ENCODE results near the gene YOD1. TPM values are rescaled to one million over a fixed set of nuclear protein-coding genes. Genes with fewer than 3 reads are reported as not detected.

YOD1 gene
- total RNA-seq, 1 experiment from 2014 or later: 19.2 TPM

GRCh38 chr1:207088161-207088560, 37.2 kb upstream of the YOD1 start:
- POLR2A ChIA-PET: interaction anchor here (1.0 to 1.1 kb wide), 2 partner anchors 35 to 222 kb away, joined by 3 to 5 read pairs; partner anchors contain the start of gene PFKFB2
- DNase-seq (ENCODE audit: unreplicated experiment): no peak
- intact Hi-C loops (cut with micrococcal nuclease): loop anchor here (10.0 kb wide), 2 partner anchors 177 to 587 kb away; no protein-coding TSS in a partner anchor
- BruUV-seq (replicated peaks): no TSS peak
- no peak overlapping the region for H3K27ac Mint-ChIP-seq (ENCODE audit: low read depth, unreplicated experiment)
- CTCF ChIA-PET: interaction anchor here (0.7 to 12.6 kb wide), 6 partner anchors 12 to 611 kb away, joined by 3 to 221 read pairs (median 4); no protein-coding TSS in a partner anchor
- TF ChIP-seq CTCF (IDR thresholded peaks at IDR 0.05; ENCODE audit: unreplicated experiment): no peak
- no peaks in the 10 kb centered on the region for H3K36me3 Mint-ChIP-seq (ENCODE audit: insufficient read depth, unreplicated experiment)
- H3K4me1 Mint-ChIP-seq (ENCODE audit: insufficient read depth, unreplicated experiment): peaks cover 6% of the 10 kb centered on the region
- H3K27me3 Mint-ChIP-seq (ENCODE audit: insufficient read depth, unreplicated experiment): peaks cover 9% of the 10 kb centered on the region
- H3K9me3 Mint-ChIP-seq (ENCODE audit: unreplicated experiment): no peaks in the 10 kb centered on the region
- no peak overlapping the region for H3K4me3 Mint-ChIP-seq (ENCODE audit: unreplicated experiment)

- Mint-ChIP-seq H3K4me3 (ENCODE audit: unreplicated experiment) (no peak overlapping the region), H3K4me1 (ENCODE audit: insufficient read depth, unreplicated experiment) (peaks cover 6% of the 10 kb centered on the region), H3K36me3 (ENCODE audit: insufficient read depth, unreplicated experiment) (no peaks in the 10 kb centered on the region), H3K27me3 (ENCODE audit: insufficient read depth, unreplicated experiment) (peaks cover 21% of the 10 kb centered on the region), H3K9me3 (ENCODE audit: unreplicated experiment) (no peaks in the 10 kb centered on the region), H3K27ac (ENCODE audit: low read depth, unreplicated experiment) (no peak overlapping the region)
- POLR2A ChIA-PET: interaction anchor here (0.7 to 4.6 kb wide), 3 partner anchors 237 to 320 kb away, joined by 3 to 22 read pairs (median 3); partner anchors contain the start of gene CD55
- no TSS peak for BruUV-seq (replicated peaks)
- intact Hi-C loops (cut with micrococcal nuclease): loop anchor here (10.0 kb wide), 2 partner anchors 179 to 589 kb away; no protein-coding TSS in a partner anchor
- DNase-seq (ENCODE audit: unreplicated experiment): no peak
- TF ChIP-seq CTCF (IDR thresholded peaks at IDR 0.05; ENCODE audit: unreplicated experiment): no peak
- CTCF ChIA-PET: interaction anchor here (0.6 to 12.6 kb wide), 13 partner anchors 8 to 612 kb away, joined by 3 to 221 read pairs (median 4); partner anchors contain the start of gene C4BPA
These were observed 34.9 kb upstream of the YOD1 start for GRCh38 chr1:207085887-207086286.

- Mint-ChIP-seq H3K27ac (ENCODE audit: low read depth, unreplicated experiment) (no peak overlapping the region), H3K9me3 (ENCODE audit: unreplicated experiment) (no peaks in the 10 kb centered on the region), H3K4me3 (ENCODE audit: unreplicated experiment) (no peak overlapping the region), H3K27me3 (ENCODE audit: insufficient read depth, unreplicated experiment) (peaks cover 21% of the 10 kb centered on the region), H3K36me3 (ENCODE audit: insufficient read depth, unreplicated experiment) (no peaks in the 10 kb centered on the region), H3K4me1 (ENCODE audit: insufficient read depth, unreplicated experiment) (peaks cover 6% of the 10 kb centered on the region)
- ChIA-PET CTCF (interaction anchor here (0.5 to 12.6 kb wide), 64 partner anchors 11 to 535 kb away, joined by 3 to 221 read pairs (median 4); partner anchors contain the start of genes C1orf116, C4BPA and YOD1), POLR2A (interaction anchor here (0.6 to 4.6 kb wide), 8 partner anchors 10 to 321 kb away, joined by 3 to 22 read pairs (median 4); partner anchors contain the start of genes CD55 and PFKFB2)
- intact Hi-C loops (cut with micrococcal nuclease): loop anchor here (1.0 to 10.0 kb wide), 5 partner anchors 97 to 590 kb away; no protein-coding TSS in a partner anchor
- peak; percentile 92 for TF ChIP-seq CTCF (IDR thresholded peaks at IDR 0.05; ENCODE audit: unreplicated experiment)
- peak; percentile 90 for DNase-seq (ENCODE audit: unreplicated experiment)
- no TSS peak for BruUV-seq (replicated peaks)
These were observed 33.7 kb upstream of the YOD1 start for GRCh38 chr1:207084701-207085180.

- Mint-ChIP-seq H3K4me1 (ENCODE audit: insufficient read depth, unreplicated experiment) (peaks cover 6% of the 10 kb centered on the region), H3K9me3 (ENCODE audit: unreplicated experiment) (no peaks in the 10 kb centered on the region), H3K27me3 (ENCODE audit: insufficient read depth, unreplicated experiment) (peaks cover 21% of the 10 kb centered on the region), H3K27ac (ENCODE audit: low read depth, unreplicated experiment) (no peak overlapping the region), H3K36me3 (ENCODE audit: insufficient read depth, unreplicated experiment) (no peaks in the 10 kb centered on the region), H3K4me3 (ENCODE audit: unreplicated experiment) (no peak overlapping the region)
- BruUV-seq (replicated peaks): no TSS peak
- ChIA-PET POLR2A (interaction anchor here (0.6 to 4.6 kb wide), 9 partner anchors 11 to 322 kb away, joined by 3 to 22 read pairs (median 4); partner anchors contain the start of genes CD55 and PFKFB2), CTCF (interaction anchor here (0.5 to 12.6 kb wide), 69 partner anchors 10 to 536 kb away, joined by 3 to 221 read pairs (median 4); partner anchors contain the start of genes C1orf116, C4BPA and YOD1)
- DNase-seq (ENCODE audit: unreplicated experiment): no peak
- intact Hi-C loops (cut with micrococcal nuclease): loop anchor here (1.0 to 10.0 kb wide), 5 partner anchors 97 to 591 kb away; no protein-coding TSS in a partner anchor
- TF ChIP-seq CTCF (IDR thresholded peaks at IDR 0.05; ENCODE audit: unreplicated experiment): no peak
These were observed 33.2 kb upstream of the YOD1 start for GRCh38 chr1:207084232-207084631.

Measured in MCF 10A (cell line).